K562 (cell line): Measurements from ENCODE around the gene STEEP1. TPM values are rescaled to one million over a fixed set of nuclear protein-coding genes. Genes with fewer than 3 reads are reported as not detected.

Experiments used
- CBX1 ChIP-seq: sonication (generic); IDR thresholded peaks from 2 replicates; pipeline ENCODE4 v1.6.1; 2016; ENCODE audit warnings: antibody characterized with exemption, low read depth, mild to moderate bottlenecking
- HSF4 ChIP-seq: fragments of 250-450 bp; sonication (Bioruptor Pico); IDR thresholded peaks from 2 replicates; pipeline ENCODE4 v2.1.2; 2022; ENCODE audit warnings: mild to moderate bottlenecking, moderate library complexity, borderline replicate concordance
- KLF10 ChIP-seq: fragments of 250-450 bp; sonication (Bioruptor Pico); IDR thresholded peaks from 2 replicates; pipeline ENCODE4 v1.6.1; 2021; ENCODE audit warnings: matching md5 sums
- RAD51 ChIP-seq: fragments of 450-650 bp; IDR thresholded peaks from 2 replicates; pipeline ENCODE4 v1.7.1; 2016; ENCODE audit warnings: low read depth, mild to moderate bottlenecking, borderline replicate concordance
- TAF9B ChIP-seq: fragments of 450-650 bp; IDR thresholded peaks from 2 replicates; pipeline ENCODE4 v1.6.1; 2018; ENCODE audit warnings: mild to moderate bottlenecking; ENCODE audit not compliant: partially characterized antibody
- ZBTB17 ChIP-seq: fragments of 450-650 bp; formaldehyde crosslinking; IDR thresholded peaks from 2 replicates; pipeline ENCODE4 v1.4.0; 2020; ENCODE audit warnings: mild to moderate bottlenecking
- ZNF384 ChIP-seq: IDR thresholded peaks from 2 replicates; pipeline ENCODE4 v1.6.1; 2012; ENCODE audit warnings: low read depth, low read length, improper control_type of control experiment
- ZNF41 ChIP-seq: fragments of 250-450 bp; sonication (Bioruptor Pico); conservative IDR thresholded peaks from 2 replicates; pipeline ENCODE4 v1.4.0; 2020; ENCODE audit warnings: mild to moderate bottlenecking
- ZNF717 ChIP-seq: fragments of 250-450 bp; sonication (Bioruptor Pico); IDR thresholded peaks from 2 replicates; pipeline ENCODE4 v1.5.0; 2021
- polyA plus RNA-seq, 8 experiments: library from polyadenylated mRNA; depleted of rRNA in 4 of 8; stranded (reverse) in 5 of 8; unstranded in 3 of 8; fragments of >200 nt; fragmentation: Nextera tagmentation in 2 of 8; fragmentation: Illumina TruSeq in 1 of 8; extraction: Ambion mirVana in 2 of 8; extraction: Trizol in 1 of 8; gene quantifications; 2 replicates each; pipeline versions ENCODE4 v1.2.1 to v1.2.3, GENCODE V29; 2011 to 2014; ENCODE audit warnings: inconsistent platforms in 1 of 8, missing spikeins in 1 of 8
- total RNA-seq, 7 experiments: library from RNA; depleted of rRNA in 6 of 7; stranded (reverse); fragments of >200 nt in 6 of 7; fragmentation: Illumina TruSeq in 2 of 7; extraction: Trizol in 2 of 7; gene quantifications; 2 replicates each; pipeline versions ENCODE4 v1.2.1 to v1.2.3, GENCODE V29; 2011 to 2021; ENCODE audit warnings: low replicate concordance in 1 of 7
- TF ChIP-seq, protein P1 (sequence below): sonication (generic); formaldehyde crosslinking; IDR thresholded peaks from 2 replicates; pipeline ENCODE4 v1.8.0; 2023; ENCODE audit warnings: missing genetic modification reagents, mild to moderate bottlenecking, borderline replicate concordance
- TF ChIP-seq, protein P2 (sequence below): fragments of 450-650 bp; IDR thresholded peaks from 2 replicates; pipeline ENCODE4 v1.6.1; 2016
- TF ChIP-seq, protein P3 (sequence below): fragments of 150-350 bp; IDR thresholded peaks from 2 replicates; pipeline ENCODE4 v1.6.1; 2014; ENCODE audit warnings: low read depth, mild to moderate bottlenecking, low read length, borderline replicate concordance
- TF ChIP-seq, protein P4 (sequence below), 2 experiments: fragments of 450-650 bp; conservative IDR thresholded peaks; 2 replicates each; pipeline ENCODE4 v1.6.1; 2017; ENCODE audit warnings: mild to moderate bottlenecking in 2 of 2, moderate library complexity in 2 of 2
- TF ChIP-seq, protein P5 (sequence below): fragments of 450-650 bp; formaldehyde crosslinking; IDR thresholded peaks from 2 replicates; pipeline ENCODE4 v1.4.0; 2020; ENCODE audit warnings: mild to moderate bottlenecking, mixed read lengths

Gene STEEP1
- total and polyA plus RNA-seq, 9 of the 15 experiments (the other 6 are each of a cell fraction or from before 2014, with no cell fraction given) = 15.0 to 73.7 (median 40.3) TPM

DNA sequence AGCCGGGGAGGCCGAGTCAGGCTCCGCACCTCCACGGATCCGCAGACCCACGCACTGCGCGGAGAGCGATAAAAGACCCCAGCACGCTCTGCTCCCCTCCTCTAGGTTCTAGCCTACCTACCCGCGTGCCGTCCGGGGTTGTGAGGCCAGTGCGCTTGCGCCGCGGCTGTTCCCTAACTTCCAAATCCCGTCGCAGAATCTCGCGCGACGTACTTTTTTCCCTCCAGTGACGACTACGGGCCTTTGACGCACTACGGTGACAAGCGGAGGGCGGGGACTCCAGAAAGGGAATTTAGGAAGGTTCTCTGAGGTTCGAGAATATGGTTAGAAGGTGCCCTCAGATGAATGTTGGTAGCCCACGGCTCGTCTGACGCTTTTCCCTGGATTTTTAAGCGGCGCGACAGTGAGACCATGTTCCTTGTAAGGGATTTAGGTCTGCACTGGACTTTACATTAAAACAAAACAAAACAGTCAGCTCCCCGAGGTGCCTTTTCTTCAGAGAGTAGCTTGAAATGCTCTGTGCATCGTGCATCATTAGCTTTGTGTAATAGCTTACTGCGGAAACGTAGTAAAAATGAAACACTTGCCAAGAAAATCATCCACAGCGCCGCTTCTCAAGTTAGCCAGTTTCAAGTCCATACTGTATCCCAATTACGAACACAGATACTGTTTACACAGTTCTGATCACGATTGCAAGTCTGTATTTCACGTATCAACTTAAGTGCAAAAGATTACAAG lies 41.2 kb upstream of the STEEP1 start, which contains the start of gene NKRF (continued):
- TF ChIP-seq, protein P1, sequence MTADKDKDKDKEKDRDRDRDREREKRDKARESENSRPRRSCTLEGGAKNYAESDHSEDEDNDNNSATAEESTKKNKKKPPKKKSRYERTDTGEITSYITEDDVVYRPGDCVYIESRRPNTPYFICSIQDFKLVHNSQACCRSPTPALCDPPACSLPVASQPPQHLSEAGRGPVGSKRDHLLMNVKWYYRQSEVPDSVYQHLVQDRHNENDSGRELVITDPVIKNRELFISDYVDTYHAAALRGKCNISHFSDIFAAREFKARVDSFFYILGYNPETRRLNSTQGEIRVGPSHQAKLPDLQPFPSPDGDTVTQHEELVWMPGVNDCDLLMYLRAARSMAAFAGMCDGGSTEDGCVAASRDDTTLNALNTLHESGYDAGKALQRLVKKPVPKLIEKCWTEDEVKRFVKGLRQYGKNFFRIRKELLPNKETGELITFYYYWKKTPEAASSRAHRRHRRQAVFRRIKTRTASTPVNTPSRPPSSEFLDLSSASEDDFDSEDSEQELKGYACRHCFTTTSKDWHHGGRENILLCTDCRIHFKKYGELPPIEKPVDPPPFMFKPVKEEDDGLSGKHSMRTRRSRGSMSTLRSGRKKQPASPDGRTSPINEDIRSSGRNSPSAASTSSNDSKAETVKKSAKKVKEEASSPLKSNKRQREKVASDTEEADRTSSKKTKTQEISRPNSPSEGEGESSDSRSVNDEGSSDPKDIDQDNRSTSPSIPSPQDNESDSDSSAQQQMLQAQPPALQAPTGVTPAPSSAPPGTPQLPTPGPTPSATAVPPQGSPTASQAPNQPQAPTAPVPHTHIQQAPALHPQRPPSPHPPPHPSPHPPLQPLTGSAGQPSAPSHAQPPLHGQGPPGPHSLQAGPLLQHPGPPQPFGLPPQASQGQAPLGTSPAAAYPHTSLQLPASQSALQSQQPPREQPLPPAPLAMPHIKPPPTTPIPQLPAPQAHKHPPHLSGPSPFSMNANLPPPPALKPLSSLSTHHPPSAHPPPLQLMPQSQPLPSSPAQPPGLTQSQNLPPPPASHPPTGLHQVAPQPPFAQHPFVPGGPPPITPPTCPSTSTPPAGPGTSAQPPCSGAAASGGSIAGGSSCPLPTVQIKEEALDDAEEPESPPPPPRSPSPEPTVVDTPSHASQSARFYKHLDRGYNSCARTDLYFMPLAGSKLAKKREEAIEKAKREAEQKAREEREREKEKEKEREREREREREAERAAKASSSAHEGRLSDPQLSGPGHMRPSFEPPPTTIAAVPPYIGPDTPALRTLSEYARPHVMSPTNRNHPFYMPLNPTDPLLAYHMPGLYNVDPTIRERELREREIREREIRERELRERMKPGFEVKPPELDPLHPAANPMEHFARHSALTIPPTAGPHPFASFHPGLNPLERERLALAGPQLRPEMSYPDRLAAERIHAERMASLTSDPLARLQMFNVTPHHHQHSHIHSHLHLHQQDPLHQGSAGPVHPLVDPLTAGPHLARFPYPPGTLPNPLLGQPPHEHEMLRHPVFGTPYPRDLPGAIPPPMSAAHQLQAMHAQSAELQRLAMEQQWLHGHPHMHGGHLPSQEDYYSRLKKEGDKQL = no peak
- TF ChIP-seq, protein P2, sequence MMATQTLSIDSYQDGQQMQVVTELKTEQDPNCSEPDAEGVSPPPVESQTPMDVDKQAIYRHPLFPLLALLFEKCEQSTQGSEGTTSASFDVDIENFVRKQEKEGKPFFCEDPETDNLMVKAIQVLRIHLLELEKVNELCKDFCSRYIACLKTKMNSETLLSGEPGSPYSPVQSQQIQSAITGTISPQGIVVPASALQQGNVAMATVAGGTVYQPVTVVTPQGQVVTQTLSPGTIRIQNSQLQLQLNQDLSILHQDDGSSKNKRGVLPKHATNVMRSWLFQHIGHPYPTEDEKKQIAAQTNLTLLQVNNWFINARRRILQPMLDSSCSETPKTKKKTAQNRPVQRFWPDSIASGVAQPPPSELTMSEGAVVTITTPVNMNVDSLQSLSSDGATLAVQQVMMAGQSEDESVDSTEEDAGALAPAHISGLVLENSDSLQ = peak; percentile 85
- TF ChIP-seq HSF4 (no peak), ZNF384 (peak; percentile 86), TAF9B (peak; percentile 63), ZNF717 (no peak), ZNF41 (CRISPR knock-in tag) (no peak), RAD51 (no peak), CBX1 (no peak), ZBTB17 (CRISPR knock-in tag) (no peak), KLF10 (CRISPR knock-in tag) (no peak)
- TF ChIP-seq, protein P3, sequence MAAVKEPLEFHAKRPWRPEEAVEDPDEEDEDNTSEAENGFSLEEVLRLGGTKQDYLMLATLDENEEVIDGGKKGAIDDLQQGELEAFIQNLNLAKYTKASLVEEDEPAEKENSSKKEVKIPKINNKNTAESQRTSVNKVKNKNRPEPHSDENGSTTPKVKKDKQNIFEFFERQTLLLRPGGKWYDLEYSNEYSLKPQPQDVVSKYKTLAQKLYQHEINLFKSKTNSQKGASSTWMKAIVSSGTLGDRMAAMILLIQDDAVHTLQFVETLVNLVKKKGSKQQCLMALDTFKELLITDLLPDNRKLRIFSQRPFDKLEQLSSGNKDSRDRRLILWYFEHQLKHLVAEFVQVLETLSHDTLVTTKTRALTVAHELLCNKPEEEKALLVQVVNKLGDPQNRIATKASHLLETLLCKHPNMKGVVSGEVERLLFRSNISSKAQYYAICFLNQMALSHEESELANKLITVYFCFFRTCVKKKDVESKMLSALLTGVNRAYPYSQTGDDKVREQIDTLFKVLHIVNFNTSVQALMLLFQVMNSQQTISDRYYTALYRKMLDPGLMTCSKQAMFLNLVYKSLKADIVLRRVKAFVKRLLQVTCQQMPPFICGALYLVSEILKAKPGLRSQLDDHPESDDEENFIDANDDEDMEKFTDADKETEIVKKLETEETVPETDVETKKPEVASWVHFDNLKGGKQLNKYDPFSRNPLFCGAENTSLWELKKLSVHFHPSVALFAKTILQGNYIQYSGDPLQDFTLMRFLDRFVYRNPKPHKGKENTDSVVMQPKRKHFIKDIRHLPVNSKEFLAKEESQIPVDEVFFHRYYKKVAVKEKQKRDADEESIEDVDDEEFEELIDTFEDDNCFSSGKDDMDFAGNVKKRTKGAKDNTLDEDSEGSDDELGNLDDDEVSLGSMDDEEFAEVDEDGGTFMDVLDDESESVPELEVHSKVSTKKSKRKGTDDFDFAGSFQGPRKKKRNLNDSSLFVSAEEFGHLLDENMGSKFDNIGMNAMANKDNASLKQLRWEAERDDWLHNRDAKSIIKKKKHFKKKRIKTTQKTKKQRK = no peak
- TF ChIP-seq, protein P4, sequence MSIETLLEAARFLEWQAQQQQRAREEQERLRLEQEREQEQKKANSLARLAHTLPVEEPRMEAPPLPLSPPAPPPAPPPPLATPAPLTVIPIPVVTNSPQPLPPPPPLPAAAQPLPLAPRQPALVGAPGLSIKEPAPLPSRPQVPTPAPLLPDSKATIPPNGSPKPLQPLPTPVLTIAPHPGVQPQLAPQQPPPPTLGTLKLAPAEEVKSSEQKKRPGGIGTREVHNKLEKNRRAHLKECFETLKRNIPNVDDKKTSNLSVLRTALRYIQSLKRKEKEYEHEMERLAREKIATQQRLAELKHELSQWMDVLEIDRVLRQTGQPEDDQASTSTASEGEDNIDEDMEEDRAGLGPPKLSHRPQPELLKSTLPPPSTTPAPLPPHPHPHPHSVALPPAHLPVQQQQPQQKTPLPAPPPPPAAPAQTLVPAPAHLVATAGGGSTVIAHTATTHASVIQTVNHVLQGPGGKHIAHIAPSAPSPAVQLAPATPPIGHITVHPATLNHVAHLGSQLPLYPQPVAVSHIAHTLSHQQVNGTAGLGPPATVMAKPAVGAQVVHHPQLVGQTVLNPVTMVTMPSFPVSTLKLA (conservative IDR thresholded peaks at IDR 0.05) = peak in 1 of 2 experiments; percentile 68; a peak in 2 of 4 replicates
- TF ChIP-seq, protein P5, sequence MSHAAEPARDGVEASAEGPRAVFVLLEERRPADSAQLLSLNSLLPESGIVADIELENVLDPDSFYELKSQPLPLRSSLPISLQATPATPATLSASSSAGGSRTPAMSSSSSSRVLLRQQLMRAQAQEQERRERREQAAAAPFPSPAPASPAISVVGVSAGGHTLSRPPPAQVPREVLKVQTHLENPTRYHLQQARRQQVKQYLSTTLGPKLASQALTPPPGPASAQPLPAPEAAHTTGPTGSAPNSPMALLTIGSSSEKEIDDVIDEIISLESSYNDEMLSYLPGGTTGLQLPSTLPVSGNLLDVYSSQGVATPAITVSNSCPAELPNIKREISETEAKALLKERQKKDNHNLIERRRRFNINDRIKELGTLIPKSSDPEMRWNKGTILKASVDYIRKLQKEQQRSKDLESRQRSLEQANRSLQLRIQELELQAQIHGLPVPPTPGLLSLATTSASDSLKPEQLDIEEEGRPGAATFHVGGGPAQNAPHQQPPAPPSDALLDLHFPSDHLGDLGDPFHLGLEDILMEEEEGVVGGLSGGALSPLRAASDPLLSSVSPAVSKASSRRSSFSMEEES = no peak
